ENCODE measurements around the gene NUP210.

Gene NUP210

GRCh38 chr3:13347390-13347950 lies 72.7 kb downstream of the NUP210 start:
- DNase-seq, result no peak

GRCh38 chr3:13346481-13347389 lies 73.4 kb downstream of the NUP210 start:
- peak in 1 of 14 donors; percentile 53 for DNase-seq

DNA sequence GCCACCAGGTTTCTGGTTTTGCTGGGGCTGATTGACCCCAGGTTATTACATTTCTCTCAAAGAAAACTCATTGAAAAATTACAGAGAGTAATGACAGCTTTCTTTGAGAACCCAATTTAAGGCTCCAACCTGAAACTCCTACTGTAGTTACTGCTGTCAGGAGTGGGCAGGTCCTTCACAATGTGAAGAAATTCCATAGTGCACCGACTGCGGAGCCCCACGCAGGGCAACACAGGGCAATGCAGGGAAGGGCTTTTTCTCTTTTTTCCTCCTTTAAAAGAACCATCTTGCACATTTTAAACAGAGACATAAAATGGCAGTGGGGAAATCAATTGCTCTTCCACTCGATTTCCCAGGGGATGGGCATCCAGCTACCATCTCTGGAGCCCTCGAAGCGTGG lies 74.3 kb downstream of the NUP210 start:
- no peak for DNase-seq

- DNase-seq, result peak in 1 of 14 donors; percentile 3
Observed at GRCh38 chr3:13345284-13345683, 74.8 kb downstream of the NUP210 start.

DNA sequence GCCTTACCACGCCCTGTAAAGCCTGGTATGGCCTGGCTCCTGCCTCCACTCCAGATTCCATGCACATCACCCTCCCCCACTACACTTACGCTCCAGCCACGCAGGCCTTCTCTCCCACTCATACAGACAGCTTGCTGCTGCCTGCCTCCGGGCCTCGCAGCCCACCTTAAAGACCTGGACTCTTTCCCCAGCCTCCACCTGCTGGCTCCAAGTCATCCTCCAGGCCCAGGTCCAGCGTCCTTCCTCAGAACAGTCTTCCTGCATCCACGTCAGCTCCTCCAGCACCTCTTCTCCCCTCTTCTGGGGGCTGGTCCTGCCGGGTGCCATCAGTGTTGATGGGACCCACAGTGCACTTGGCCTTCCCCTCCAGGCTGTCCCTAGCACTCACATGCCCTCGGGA lies 75.5 kb downstream of the NUP210 start:
- DNase-seq, result no peak

- DNase-seq, result no peak
Observed at GRCh38 chr3:13343601-13344000, 76.5 kb downstream of the NUP210 start.

- DNase-seq, result no peak
Observed at GRCh38 chr3:13341229-13341905, 78.8 kb downstream of the NUP210 start.

GRCh38 chr3:13339833-13340232 lies 80.3 kb downstream of the NUP210 start:
- no peak for DNase-seq

DNA sequence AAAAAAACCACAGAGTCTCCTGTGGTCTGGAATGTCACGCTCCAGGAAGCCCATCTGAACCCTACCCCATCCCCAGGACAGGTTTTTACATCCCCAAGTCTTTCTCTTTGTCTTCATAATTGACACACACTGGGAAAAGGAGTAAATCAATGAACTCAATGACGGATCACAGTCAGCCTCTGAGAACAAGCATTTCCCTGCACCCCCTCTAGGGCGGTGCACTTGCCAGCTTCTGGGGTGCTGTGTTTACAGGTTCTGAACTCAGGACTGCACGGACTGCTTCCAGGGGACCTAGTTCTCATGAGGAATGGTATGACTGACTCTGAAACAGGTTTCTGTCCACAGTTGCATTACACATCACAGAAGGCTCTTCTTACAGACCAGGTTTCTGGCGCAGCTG lies 81.1 kb downstream of the NUP210 start:
- DNase-seq, result no peak

GRCh38 chr3:13338231-13338630 lies 81.9 kb downstream of the NUP210 start:
- no peak for DNase-seq

- DNase-seq, result no peak
Observed at GRCh38 chr3:13336592-13336991, 83.5 kb downstream of the NUP210 start.

DNA sequence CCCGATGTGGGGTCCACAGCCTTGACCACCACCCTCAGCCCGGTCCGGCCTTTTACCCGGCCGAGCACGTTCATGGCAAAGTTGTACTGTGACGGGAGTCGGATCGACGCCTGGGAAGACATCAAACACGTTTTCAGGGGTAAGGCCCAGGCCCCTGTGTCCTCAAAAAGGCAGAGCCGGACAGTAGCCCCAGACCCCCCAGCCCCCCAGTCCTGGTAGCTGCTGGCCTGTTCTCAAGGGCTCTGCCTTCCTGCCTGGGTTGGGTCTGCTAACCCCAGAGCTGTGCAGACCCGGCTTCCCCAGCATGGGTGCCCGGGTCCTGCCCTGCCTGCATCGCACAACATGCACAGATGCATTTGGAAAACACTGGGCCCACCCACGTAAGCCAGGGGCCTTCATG lies 84.6 kb downstream of the NUP210 start:
- no peak for DNase-seq

DNA sequence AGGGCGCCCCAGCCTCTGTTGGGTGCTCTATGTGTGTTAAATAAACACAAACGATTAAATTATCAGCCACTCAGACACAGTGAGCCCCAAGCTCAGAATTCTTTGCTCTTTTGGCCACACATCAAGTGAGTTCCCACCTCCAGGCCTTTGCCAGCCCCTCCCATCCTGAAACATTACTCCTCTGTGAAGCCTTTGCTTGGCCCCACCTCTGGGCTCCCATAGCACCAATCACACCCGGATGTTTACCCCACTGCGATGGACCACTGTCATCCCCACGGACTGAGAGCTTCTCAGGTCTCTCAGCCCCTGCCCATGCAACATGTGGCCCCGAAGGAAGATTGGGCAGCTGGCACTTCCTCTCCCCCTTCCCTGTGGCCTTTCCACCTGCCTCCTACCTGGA lies 85.1 kb downstream of the NUP210 start:
- no peak for DNase-seq

- DNase-seq, result peak in 1 of 14 donors; percentile 40
Observed at GRCh38 chr3:13333236-13333897, 86.8 kb downstream of the NUP210 start.

- peak in 1 of 14 donors; percentile 32 for DNase-seq
Observed at GRCh38 chr3:13332740-13333139, 87.4 kb downstream of the NUP210 start.

DNA sequence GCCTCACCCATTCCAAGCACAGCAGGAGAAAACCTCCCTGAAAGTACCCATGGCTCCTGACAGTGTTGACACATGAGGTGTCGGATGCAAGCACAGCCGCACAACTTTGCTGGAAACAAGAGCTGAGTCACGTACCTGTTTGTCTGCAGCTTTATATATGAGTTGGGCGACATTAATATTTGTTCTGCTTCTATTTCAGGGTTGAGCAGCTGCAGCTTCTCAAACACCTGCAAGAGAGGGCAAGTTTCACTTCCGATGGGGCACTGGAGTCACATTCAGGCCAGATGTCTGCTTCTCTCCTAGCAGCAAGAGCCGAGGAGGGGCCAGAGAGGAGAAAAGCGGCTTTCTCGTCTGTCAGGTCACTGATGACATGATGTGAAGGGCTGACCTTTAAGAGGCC lies 88.0 kb downstream of the NUP210 start:
- no peak for DNase-seq

- DNase-seq, result no peak
Observed at GRCh38 chr3:13329746-13330145, 90.4 kb downstream of the NUP210 start.

- no peak for DNase-seq
Observed at GRCh38 chr3:13325892-13326443, 94.2 kb downstream of the NUP210 start.

GRCh38 chr3:13324835-13325501 lies 95.2 kb downstream of the NUP210 start:
- no peak for DNase-seq

DNA sequence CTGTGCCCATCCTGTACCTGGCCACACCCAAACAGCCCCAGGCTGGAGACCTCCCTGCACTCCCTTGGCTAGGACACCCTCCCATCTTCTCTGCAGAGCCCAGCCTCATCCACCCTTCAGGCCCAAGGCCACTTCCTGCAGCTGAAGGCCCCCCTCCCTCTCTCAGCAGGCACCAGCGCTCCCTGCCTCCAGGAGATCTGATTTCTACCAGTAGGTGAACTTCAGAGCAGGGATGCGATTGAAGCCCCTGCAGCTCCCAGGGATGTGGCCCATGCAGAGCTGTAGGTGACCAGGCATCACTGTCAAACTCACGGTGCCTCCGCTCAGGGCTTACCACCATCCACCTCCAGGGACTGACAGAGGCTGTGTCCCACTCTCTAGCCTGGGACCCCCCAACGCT lies 96.3 kb downstream of the NUP210 start:
- no peak for DNase-seq

DNA sequence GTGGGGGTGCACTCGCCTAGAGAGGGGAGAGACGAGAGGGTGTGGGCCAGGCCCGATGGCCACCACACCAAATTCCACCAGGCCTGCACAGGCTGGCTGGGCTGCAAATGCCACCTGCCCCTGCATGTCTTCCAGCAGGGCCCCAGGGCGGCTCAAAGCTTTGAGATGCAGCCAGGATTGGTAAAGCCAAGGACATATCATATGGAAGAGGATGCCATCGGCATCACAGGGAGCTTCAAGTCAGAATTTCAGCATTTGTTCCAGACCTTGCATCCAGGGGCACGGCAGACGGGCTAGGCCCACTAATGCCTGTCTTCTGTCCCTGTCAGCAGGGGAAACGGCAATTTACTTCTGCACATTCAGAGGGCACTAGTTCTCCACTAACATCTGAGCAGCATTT lies 97.8 kb downstream of the NUP210 start:
- DNase-seq, result peak in 1 of 14 donors; percentile 40

Measured in C1 segment of cervical spinal cord (tissue), 14 donors.